ENCODE measurements around the gene ILF2.
"Not testable (repeated sequence)": the region's sequence is repeated elsewhere in the genome, so short reads cannot be mapped to it uniquely, and the experiment has no call there.

The ILF2 gene

GRCh38 chr1:153643100-153643499, 27.7 kb downstream of the ILF2 start:
- no peak overlapping the region for H3K4me3 ChIP-seq (ENCODE audit: control insufficient read depth, low read depth, low read length)
- DNase-seq (ENCODE audit: low read depth) = no peak
- TF ChIP-seq, protein P1, sequence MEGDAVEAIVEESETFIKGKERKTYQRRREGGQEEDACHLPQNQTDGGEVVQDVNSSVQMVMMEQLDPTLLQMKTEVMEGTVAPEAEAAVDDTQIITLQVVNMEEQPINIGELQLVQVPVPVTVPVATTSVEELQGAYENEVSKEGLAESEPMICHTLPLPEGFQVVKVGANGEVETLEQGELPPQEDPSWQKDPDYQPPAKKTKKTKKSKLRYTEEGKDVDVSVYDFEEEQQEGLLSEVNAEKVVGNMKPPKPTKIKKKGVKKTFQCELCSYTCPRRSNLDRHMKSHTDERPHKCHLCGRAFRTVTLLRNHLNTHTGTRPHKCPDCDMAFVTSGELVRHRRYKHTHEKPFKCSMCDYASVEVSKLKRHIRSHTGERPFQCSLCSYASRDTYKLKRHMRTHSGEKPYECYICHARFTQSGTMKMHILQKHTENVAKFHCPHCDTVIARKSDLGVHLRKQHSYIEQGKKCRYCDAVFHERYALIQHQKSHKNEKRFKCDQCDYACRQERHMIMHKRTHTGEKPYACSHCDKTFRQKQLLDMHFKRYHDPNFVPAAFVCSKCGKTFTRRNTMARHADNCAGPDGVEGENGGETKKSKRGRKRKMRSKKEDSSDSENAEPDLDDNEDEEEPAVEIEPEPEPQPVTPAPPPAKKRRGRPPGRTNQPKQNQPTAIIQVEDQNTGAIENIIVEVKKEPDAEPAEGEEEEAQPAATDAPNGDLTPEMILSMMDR (IDR thresholded peaks at IDR 0.05; ENCODE audit: control insufficient read depth, insufficient read depth, low read depth, low read length, missing control alignments) = no peak

DNA sequence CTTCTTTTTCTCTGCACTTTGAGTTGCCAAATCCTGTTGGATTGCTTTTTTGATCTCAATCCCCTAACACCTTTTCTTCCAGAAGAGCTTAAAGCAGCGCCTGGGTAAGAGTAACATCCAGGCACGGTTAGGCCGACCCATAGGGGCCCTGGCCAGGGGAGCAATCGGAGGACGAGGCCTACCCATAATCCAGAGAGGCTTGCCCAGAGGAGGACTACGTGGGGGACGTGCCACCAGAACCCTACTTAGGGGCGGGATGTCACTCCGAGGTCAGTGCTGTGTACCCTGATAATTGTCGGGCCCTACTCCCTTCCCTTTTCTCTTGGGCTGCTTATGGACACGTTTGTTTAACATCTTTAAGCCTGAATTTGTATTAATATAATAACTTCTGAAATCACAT, 28.6 kb downstream of the ILF2 start:
- no peak overlapping the region for H3K4me3 ChIP-seq (ENCODE audit: control insufficient read depth, low read depth, low read length)
- no peak for DNase-seq (ENCODE audit: low read depth)
- TF ChIP-seq, protein P1 (IDR thresholded peaks at IDR 0.05; ENCODE audit: control insufficient read depth, insufficient read depth, low read depth, low read length, missing control alignments) = no peak

GRCh38 chr1:153640861-153641260, 29.9 kb downstream of the ILF2 start:
- TF ChIP-seq, protein P1 (IDR thresholded peaks at IDR 0.05; ENCODE audit: control insufficient read depth, insufficient read depth, low read depth, low read length, missing control alignments) = no peak
- no peak overlapping the region for H3K4me3 ChIP-seq (ENCODE audit: control insufficient read depth, low read depth, low read length)
- DNase-seq (ENCODE audit: low read depth) = no peak

- not testable (repeated sequence) for DNase-seq (ENCODE audit: low read depth); H3K4me3 ChIP-seq (ENCODE audit: control insufficient read depth, low read depth, low read length)
Observed at GRCh38 chr1:153640213-153640612, 30.6 kb downstream of the ILF2 start.

- TF ChIP-seq, protein P1 (IDR thresholded peaks at IDR 0.05; ENCODE audit: control insufficient read depth, insufficient read depth, low read depth, low read length, missing control alignments) = no peak
- no peak for DNase-seq (ENCODE audit: low read depth)
- H3K4me3 ChIP-seq (ENCODE audit: control insufficient read depth, low read depth, low read length) = no peak overlapping the region
Observed at GRCh38 chr1:153639280-153639679, 31.5 kb downstream of the ILF2 start.

DNA sequence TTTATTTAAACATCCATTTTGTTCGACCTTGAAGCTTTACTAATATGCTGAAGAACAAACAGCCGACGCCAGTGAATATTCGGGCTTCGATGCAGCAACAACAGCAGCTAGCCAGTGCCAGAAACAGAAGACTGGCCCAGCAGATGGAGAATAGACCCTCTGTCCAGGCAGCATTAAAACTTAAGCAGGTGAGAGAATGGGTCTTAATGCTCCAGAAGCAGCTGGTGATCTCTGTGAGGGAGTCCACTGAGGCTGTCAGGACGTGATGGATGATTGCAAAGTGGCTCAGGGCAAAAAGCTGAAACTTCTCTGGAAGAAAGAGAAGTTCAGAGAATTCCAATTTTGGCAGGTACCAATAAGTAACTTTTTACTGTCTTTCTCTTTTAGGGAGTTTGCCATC, 32.5 kb downstream of the ILF2 start:
- DNase-seq (ENCODE audit: low read depth) = no peak
- H3K4me3 ChIP-seq (ENCODE audit: control insufficient read depth, low read depth, low read length) = no peak overlapping the region
- TF ChIP-seq, protein P1 (IDR thresholded peaks at IDR 0.05; ENCODE audit: control insufficient read depth, insufficient read depth, low read depth, low read length, missing control alignments) = no peak

DNA sequence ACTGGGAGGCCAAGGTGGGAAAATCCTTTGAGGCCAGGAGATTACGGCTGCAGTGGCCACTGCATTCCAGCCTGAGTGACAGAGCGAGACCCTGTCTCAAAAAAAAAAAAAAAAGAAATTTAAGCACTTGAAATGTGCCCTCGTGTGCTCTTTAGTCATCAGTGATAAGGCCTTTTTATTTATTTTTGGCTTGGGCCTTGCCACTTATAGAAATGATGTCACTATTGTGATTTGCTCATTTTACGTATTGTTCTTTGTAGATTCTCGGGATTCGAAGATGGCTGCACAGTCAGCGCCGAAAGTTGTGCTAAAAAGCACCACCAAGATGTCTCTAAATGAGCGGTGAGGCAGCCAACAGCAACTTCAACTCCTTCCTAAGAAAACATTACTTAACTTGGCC, 34.5 kb downstream of the ILF2 start:
- no peak for DNase-seq (ENCODE audit: low read depth)
- TF ChIP-seq, protein P1 (IDR thresholded peaks at IDR 0.05; ENCODE audit: control insufficient read depth, insufficient read depth, low read depth, low read length, missing control alignments) = no peak
- H3K4me3 ChIP-seq (ENCODE audit: control insufficient read depth, low read depth, low read length) = no peak overlapping the region
